ENCODE data around the gene TPM1. TPM values are rescaled to one million over a fixed set of nuclear protein-coding genes. Genes with fewer than 3 reads are reported as not detected.

TPM1 gene
- total RNA-seq, 2 donors from 2014 or later = 564 to 629 TPM

DNA sequence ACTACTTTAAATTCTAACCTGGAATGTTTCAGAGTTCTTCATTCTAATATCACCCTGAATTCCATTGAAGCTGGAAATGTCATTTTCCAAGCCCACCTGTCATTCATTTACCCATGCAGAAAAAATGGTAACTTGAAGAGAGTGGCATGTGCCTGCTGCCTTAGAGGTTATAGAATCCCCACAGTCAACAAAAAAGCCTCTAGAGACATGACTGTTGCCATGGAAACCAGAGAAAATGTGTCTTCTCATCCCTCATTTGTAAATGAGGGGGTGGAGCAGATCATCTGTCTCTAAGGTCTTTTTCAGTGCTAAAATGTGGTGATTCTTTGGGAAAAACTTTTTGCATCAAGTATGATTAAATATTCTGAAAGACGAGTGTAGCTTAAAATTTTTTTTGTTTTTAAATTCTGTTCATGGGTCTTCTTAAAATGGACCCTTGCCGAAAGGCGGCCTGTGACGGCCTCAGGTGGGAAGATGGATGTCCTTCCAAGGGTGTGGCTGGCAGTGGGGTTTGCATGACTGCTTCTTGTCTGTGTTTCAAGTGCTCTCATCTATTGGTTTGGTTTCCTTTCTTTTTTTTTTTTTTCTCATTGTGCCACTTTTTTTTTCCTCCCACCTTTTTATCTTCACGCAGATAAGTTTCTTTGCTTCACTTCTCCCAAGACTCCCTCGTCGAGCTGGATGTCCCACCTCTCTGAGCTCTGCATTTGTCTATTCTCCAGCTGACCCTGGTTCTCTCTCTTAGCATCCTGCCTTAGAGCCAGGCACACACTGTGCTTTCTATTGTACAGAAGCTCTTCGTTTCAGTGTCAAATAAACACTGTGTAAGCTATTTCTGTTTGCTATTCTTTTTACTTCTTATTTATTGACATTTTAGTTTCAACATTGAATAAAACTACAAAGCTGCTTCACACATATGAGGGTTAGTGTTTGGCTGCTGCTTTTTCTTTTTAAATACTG, 23.0 kb downstream of the TPM1 start:
- intact Hi-C loops (cut with DNase I) = no loop called here
- Histone ChIP-seq H3K9me3 (no peaks in the 10 kb centered on the region), H3K36me3 (peaks cover 5 to 43% of the 10 kb centered on the region in 2 donors), H3K27me3 (replicated peaks; ENCODE audit: insufficient read depth) (no peaks in the 10 kb centered on the region), H3K27ac (peak overlapping the region; percentile 27 to 56), H3K4me1 (replicated peaks) (no peaks in the 10 kb centered on the region), H3K4me3 (no peak overlapping the region)
- peak; percentile 36 for DNase-seq (ENCODE audit: low spot score)
- 53% methylated on average over 8 of the region's 8 CpGs for WGBS
- TF ChIP-seq POLR2A (IDR thresholded peaks at IDR 0.05) (no peak), POLR2AphosphoS5 (IDR thresholded peaks at IDR 0.05) (peak; percentile 77)
- TF ChIP-seq, protein P1, sequence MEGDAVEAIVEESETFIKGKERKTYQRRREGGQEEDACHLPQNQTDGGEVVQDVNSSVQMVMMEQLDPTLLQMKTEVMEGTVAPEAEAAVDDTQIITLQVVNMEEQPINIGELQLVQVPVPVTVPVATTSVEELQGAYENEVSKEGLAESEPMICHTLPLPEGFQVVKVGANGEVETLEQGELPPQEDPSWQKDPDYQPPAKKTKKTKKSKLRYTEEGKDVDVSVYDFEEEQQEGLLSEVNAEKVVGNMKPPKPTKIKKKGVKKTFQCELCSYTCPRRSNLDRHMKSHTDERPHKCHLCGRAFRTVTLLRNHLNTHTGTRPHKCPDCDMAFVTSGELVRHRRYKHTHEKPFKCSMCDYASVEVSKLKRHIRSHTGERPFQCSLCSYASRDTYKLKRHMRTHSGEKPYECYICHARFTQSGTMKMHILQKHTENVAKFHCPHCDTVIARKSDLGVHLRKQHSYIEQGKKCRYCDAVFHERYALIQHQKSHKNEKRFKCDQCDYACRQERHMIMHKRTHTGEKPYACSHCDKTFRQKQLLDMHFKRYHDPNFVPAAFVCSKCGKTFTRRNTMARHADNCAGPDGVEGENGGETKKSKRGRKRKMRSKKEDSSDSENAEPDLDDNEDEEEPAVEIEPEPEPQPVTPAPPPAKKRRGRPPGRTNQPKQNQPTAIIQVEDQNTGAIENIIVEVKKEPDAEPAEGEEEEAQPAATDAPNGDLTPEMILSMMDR (IDR thresholded peaks at IDR 0.05) = no peak

DNA sequence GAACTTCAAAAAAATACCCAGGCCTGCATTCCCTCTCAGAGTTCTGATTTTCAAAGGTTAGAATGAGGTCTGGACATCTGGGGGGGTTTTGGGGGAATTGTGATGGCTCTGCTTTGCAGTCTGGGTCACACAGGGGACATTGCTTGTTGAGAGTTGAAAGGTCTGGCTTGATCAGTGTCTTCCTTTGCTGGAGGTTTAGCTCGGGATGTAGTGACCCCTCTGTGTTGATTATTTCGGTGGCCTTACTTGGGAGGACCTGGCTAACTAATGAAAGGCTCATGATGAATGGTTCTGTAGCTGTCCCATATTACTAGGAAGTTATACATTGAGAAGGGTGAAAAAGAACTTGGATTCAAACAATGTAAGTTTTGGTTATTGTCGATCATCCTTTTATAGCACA, 23.7 kb downstream of the TPM1 start:
- no peak for DNase-seq (ENCODE audit: low spot score)
- H3K27ac ChIP-seq = peak overlapping the region in 1 of 2 donors; percentile 56
- H3K36me3 ChIP-seq = peaks cover 0 to 35% of the 10 kb centered on the region in 2 donors
- 64% methylated on average over 3 of the region's 3 CpGs for WGBS
- H3K9me3 ChIP-seq = no peaks in the 10 kb centered on the region
- intact Hi-C loops (cut with DNase I) = no loop called here
- no peak overlapping the region for H3K4me3 ChIP-seq
- H3K4me1 ChIP-seq (replicated peaks) = no peaks in the 10 kb centered on the region
- H3K27me3 ChIP-seq (replicated peaks; ENCODE audit: insufficient read depth) = no peaks in the 10 kb centered on the region
- TF ChIP-seq, protein P1 (IDR thresholded peaks at IDR 0.05) = no peak
- TF ChIP-seq POLR2A (IDR thresholded peaks at IDR 0.05) (no peak), POLR2AphosphoS5 (IDR thresholded peaks at IDR 0.05) (no peak)

DNA sequence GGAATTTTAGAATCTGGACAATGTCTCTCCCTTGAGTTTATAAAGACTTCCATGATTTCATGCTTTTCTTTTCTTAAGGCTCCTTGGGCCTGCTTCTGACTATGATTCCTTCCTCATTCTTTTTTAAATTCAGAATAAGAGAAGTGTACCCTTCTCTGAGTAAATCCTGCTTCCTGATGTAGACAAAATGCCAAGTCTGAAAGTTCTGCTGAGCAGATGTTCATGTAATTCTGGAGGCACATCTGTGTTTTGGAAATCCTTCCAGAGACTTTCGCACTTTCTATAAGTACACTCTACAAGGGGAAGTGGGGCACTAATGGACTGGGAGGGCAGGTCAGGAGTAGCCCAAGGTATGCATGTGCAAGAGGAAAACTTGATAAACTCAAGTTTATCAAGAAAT, 24.8 kb downstream of the TPM1 start:
- Histone ChIP-seq H3K27ac (no peak overlapping the region), H3K4me1 (replicated peaks) (no peaks in the 10 kb centered on the region)
- intact Hi-C loops (cut with DNase I) = no loop called here

DNA sequence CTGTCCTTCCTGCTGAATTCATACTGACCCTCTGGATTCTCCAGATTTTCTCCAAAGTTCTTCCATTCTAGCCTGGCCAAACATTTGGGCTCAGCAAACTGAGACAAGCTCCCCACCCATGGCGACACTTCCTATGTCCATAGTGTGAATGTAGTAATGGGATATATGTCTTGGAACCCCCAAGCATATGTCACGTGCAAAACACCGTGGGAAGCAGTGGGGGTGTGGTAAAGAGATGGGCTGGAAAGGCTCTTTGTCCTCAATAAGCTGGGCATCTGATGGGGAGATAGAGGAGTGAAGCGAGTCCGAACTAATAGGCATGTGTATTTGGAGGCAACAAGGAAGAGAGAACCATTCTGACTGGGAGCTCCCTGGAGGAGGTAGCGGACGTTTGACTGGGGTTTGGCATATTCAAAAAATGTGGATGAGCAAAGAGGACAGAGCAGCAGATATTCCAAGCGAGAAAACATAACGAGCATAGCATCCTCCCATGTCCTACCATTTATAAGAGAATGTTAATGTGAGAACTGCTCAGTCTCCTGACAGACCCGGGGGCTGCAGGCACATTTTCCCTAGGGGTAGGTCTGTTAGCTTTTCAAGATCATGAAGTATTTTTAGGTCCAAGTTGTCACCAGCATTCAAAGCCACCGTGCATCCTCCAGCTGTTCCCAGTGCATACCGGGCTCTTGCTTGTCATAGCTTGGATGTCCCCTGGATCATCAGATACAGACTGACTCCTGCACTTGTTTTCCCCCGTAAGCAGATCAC, 25.6 kb downstream of the TPM1 start:
- H3K9me3 ChIP-seq = no peaks in the 10 kb centered on the region

More for the DNA sequence above, 24.8 kb downstream of the TPM1 start:
- H3K36me3 ChIP-seq = peaks cover 0 to 25% of the 10 kb centered on the region in 2 donors
- TF ChIP-seq POLR2A (IDR thresholded peaks at IDR 0.05) = no peak
- no peak for TF ChIP-seq POLR2AphosphoS5 (IDR thresholded peaks at IDR 0.05)
- TF ChIP-seq, protein P1 (IDR thresholded peaks at IDR 0.05) = no peak
- H3K9me3 ChIP-seq = no peaks in the 10 kb centered on the region
- WGBS = 83% methylated on average over 1 of the region's 1 CpG
- DNase-seq (ENCODE audit: low spot score) = no peak
- H3K27me3 ChIP-seq (replicated peaks; ENCODE audit: insufficient read depth) = no peaks in the 10 kb centered on the region
- no peak overlapping the region for H3K4me3 ChIP-seq

More for the DNA sequence above, 25.6 kb downstream of the TPM1 start:
- 86% methylated on average over 13 of the region's 13 CpGs for WGBS
- intact Hi-C loops (cut with DNase I) = no loop called here
- no peak for DNase-seq (ENCODE audit: low spot score)
- TF ChIP-seq, protein P1 (IDR thresholded peaks at IDR 0.05) = no peak
- TF ChIP-seq POLR2A (IDR thresholded peaks at IDR 0.05) = no peak
- TF ChIP-seq POLR2AphosphoS5 (IDR thresholded peaks at IDR 0.05) = no peak
- no peak overlapping the region for H3K4me3 ChIP-seq
- peaks cover 0 to 17% of the 10 kb centered on the region in 2 donors for H3K36me3 ChIP-seq
- no peaks in the 10 kb centered on the region for H3K27me3 ChIP-seq (replicated peaks; ENCODE audit: insufficient read depth)
- H3K27ac ChIP-seq = no peak overlapping the region
- no peaks in the 10 kb centered on the region for H3K4me1 ChIP-seq (replicated peaks)

Data from prostate gland (tissue), 2 donors.